Measurements from ENCODE around the gene OR14A16. TPM values are rescaled to one million over a fixed set of nuclear protein-coding genes. Genes with fewer than 3 reads are reported as not detected.

Gene OR14A16
- total RNA-seq, result not detected

- Mint-ChIP-seq H3K27ac (no peak within 1 kb of the TSS), H3K27me3 (no peaks in the 10 kb centered on the region), H3K9me3 (no peaks in the 10 kb centered on the region), H3K4me1 (no peaks in the 10 kb centered on the region), H3K36me3 (no peaks in the 10 kb centered on the region), H3K4me3 (no peak within 1 kb of the TSS)
- no peak for DNase-seq
Observed at GRCh38 chr1:247824023-247824422, at the start of gene OR14A16. Gene OR14A16 (minus strand): TSS chr1:247824119. CDS start chr1:247815729, 8,390 bp downstream.

GRCh38 chr1:247865416-247865815 lies 41.5 kb upstream of the OR14A16 start:
- Mint-ChIP-seq H3K27me3 (peaks cover 20% of the 10 kb centered on the region), H3K4me1 (no peaks in the 10 kb centered on the region), H3K9me3 (peaks cover 1% of the 10 kb centered on the region), H3K4me3 (no peak overlapping the region), H3K36me3 (no peaks in the 10 kb centered on the region), H3K27ac (no peak overlapping the region)
- DNase-seq, result no peak

- Mint-ChIP-seq H3K4me3 (no peak overlapping the region), H3K9me3 (peaks cover under 1% of the 10 kb centered on the region), H3K27ac (no peak overlapping the region), H3K4me1 (no peaks in the 10 kb centered on the region), H3K36me3 (no peaks in the 10 kb centered on the region), H3K27me3 (peaks cover 24% of the 10 kb centered on the region)
- DNase-seq, result no peak
Observed at GRCh38 chr1:247864644-247865043, 40.7 kb upstream of the OR14A16 start.

GRCh38 chr1:247862756-247863155 lies 38.8 kb upstream of the OR14A16 start:
- Mint-ChIP-seq H3K4me1 (peaks cover 5% of the 10 kb centered on the region), H3K27me3 (peaks cover 39% of the 10 kb centered on the region), H3K27ac (no peak overlapping the region), H3K9me3 (no peaks in the 10 kb centered on the region), H3K36me3 (no peaks in the 10 kb centered on the region), H3K4me3 (no peak overlapping the region)
- DNase-seq, result no peak

GRCh38 chr1:247857985-247858619 lies 34.2 kb upstream of the OR14A16 start:
- peak overlapping the region; percentile 67 for H3K4me3 Mint-ChIP-seq
- peaks cover 6% of the 10 kb centered on the region for H3K4me1 Mint-ChIP-seq
- no peak overlapping the region for H3K27ac Mint-ChIP-seq
- H3K36me3 Mint-ChIP-seq, result peaks cover 1% of the 10 kb centered on the region
- peaks cover 64% of the 10 kb centered on the region for H3K27me3 Mint-ChIP-seq
- no peak for DNase-seq
- no peaks in the 10 kb centered on the region for H3K9me3 Mint-ChIP-seq

GRCh38 chr1:247857069-247857984 lies 33.4 kb upstream of the OR14A16 start, which contains the start of gene TRIM58:
Gene TRIM58 (plus strand): TSS chr1:247857187. CDS start chr1:247857247, 60 bp downstream.
- DNase-seq, result peak; percentile 53
- H3K4me3 Mint-ChIP-seq, result peak within 1 kb of the TSS; percentile 67

GRCh38 chr1:247855911-247856310 lies 32.0 kb upstream of the OR14A16 start:
- Mint-ChIP-seq H3K36me3 (peaks cover 1% of the 10 kb centered on the region), H3K9me3 (no peaks in the 10 kb centered on the region), H3K27ac (no peak overlapping the region), H3K4me1 (peaks cover 6% of the 10 kb centered on the region), H3K4me3 (no peak overlapping the region), H3K27me3 (peaks cover 56% of the 10 kb centered on the region)
- DNase-seq, result no peak

More at GRCh38 chr1:247857069-247857984, 33.4 kb upstream of the OR14A16 start, which contains the start of gene TRIM58:
- Mint-ChIP-seq H3K4me1 (peaks cover 6% of the 10 kb centered on the region), H3K36me3 (peaks cover 1% of the 10 kb centered on the region), H3K27ac (no peak within 1 kb of the TSS), H3K27me3 (peaks cover 64% of the 10 kb centered on the region), H3K9me3 (no peaks in the 10 kb centered on the region)

- Mint-ChIP-seq H3K4me3 (no peak overlapping the region), H3K9me3 (no peaks in the 10 kb centered on the region), H3K36me3 (peaks cover 1% of the 10 kb centered on the region), H3K27ac (no peak overlapping the region), H3K4me1 (peaks cover 6% of the 10 kb centered on the region), H3K27me3 (peaks cover 47% of the 10 kb centered on the region)
- DNase-seq, result no peak
Observed at GRCh38 chr1:247854899-247855545, 31.1 kb upstream of the OR14A16 start.

- no peak for DNase-seq
- Mint-ChIP-seq H3K4me1 (no peaks in the 10 kb centered on the region), H3K27me3 (peaks cover 6% of the 10 kb centered on the region), H3K9me3 (no peaks in the 10 kb centered on the region), H3K27ac (no peak overlapping the region), H3K36me3 (no peaks in the 10 kb centered on the region), H3K4me3 (no peak overlapping the region)
Observed at GRCh38 chr1:247849616-247850015, 25.7 kb upstream of the OR14A16 start.

- Mint-ChIP-seq H3K4me3 (no peak overlapping the region), H3K27me3 (no peaks in the 10 kb centered on the region), H3K27ac (no peak overlapping the region)
Observed at GRCh38 chr1:247848346-247848745, 24.4 kb upstream of the OR14A16 start.

GRCh38 chr1:247845693-247846017 lies 21.7 kb upstream of the OR14A16 start:
- no peaks in the 10 kb centered on the region for H3K27me3 Mint-ChIP-seq
- no peaks in the 10 kb centered on the region for H3K9me3 Mint-ChIP-seq
- H3K27ac Mint-ChIP-seq, result no peak overlapping the region
- no peak overlapping the region for H3K4me3 Mint-ChIP-seq
- DNase-seq, result no peak
- no peaks in the 10 kb centered on the region for H3K36me3 Mint-ChIP-seq
- H3K4me1 Mint-ChIP-seq, result peaks cover 3% of the 10 kb centered on the region

More at GRCh38 chr1:247848346-247848745, 24.4 kb upstream of the OR14A16 start:
- no peaks in the 10 kb centered on the region for H3K4me1 Mint-ChIP-seq
- no peak for DNase-seq
- H3K36me3 Mint-ChIP-seq, result no peaks in the 10 kb centered on the region
- H3K9me3 Mint-ChIP-seq, result no peaks in the 10 kb centered on the region

- Mint-ChIP-seq H3K27me3 (no peaks in the 10 kb centered on the region), H3K4me3 (no peak overlapping the region), H3K4me1 (peaks cover 3% of the 10 kb centered on the region), H3K36me3 (no peaks in the 10 kb centered on the region), H3K27ac (no peak overlapping the region), H3K9me3 (no peaks in the 10 kb centered on the region)
- no peak for DNase-seq
Observed at GRCh38 chr1:247845011-247845692, 21.2 kb upstream of the OR14A16 start.

GRCh38 chr1:247843411-247843810 lies 19.5 kb upstream of the OR14A16 start:
- H3K4me1 Mint-ChIP-seq, result peaks cover 3% of the 10 kb centered on the region
- DNase-seq, result no peak
- H3K9me3 Mint-ChIP-seq, result no peaks in the 10 kb centered on the region
- H3K36me3 Mint-ChIP-seq, result no peaks in the 10 kb centered on the region
- no peak overlapping the region for H3K27ac Mint-ChIP-seq
- H3K27me3 Mint-ChIP-seq, result no peaks in the 10 kb centered on the region
- no peak overlapping the region for H3K4me3 Mint-ChIP-seq

GRCh38 chr1:247841796-247842195 lies 17.9 kb upstream of the OR14A16 start, which contains the start of gene OR11L1:
Gene OR11L1 (minus strand): TSS chr1:247841896. CDS start chr1:247841896, 0 bp downstream.
- H3K4me3 Mint-ChIP-seq, result no peak within 1 kb of the TSS
- DNase-seq, result no peak
- peaks cover 3% of the 10 kb centered on the region for H3K27me3 Mint-ChIP-seq
- no peak within 1 kb of the TSS for H3K27ac Mint-ChIP-seq
- no peaks in the 10 kb centered on the region for H3K36me3 Mint-ChIP-seq
- peaks cover 3% of the 10 kb centered on the region for H3K4me1 Mint-ChIP-seq
- H3K9me3 Mint-ChIP-seq, result no peaks in the 10 kb centered on the region

Measured in activated naive CD8-positive, alpha-beta T cell treated with anti-CD3 and anti-CD28 coated beads for 36 hours (primary cell).